Raji (cell line): ENCODE measurements around the gene BDKRB2.

ENCODE experiments used
- POLR2A ChIP-seq: IDR thresholded peaks from 2 replicates; pipeline ENCODE4 v1.6.1; 2011; ENCODE audit warnings: low read depth, low read length, control low read depth; ENCODE audit not compliant: insufficient read depth

Gene BDKRB2

GRCh38 chr14:96221841-96222240 is 17.2 kb downstream of the BDKRB2 start:
- no peak for TF ChIP-seq POLR2A

GRCh38 chr14:96224480-96225096 is 19.9 kb downstream of the BDKRB2 start:
- no peak for TF ChIP-seq POLR2A

- TF ChIP-seq POLR2A, result no peak
Observed at GRCh38 chr14:96225213-96225612, 20.6 kb downstream of the BDKRB2 start.

GRCh38 chr14:96225745-96226151 is 21.1 kb downstream of the BDKRB2 start:
- TF ChIP-seq POLR2A, result no peak

- TF ChIP-seq POLR2A, result no peak
Observed at GRCh38 chr14:96227428-96227827, 22.8 kb downstream of the BDKRB2 start.

GRCh38 chr14:96229315-96229714 is 24.7 kb downstream of the BDKRB2 start:
- TF ChIP-seq POLR2A, result no peak

GRCh38 chr14:96231056-96231455 is 26.4 kb downstream of the BDKRB2 start:
- no peak for TF ChIP-seq POLR2A

GRCh38 chr14:96231526-96232130 is 27.0 kb downstream of the BDKRB2 start:
- no peak for TF ChIP-seq POLR2A

- TF ChIP-seq POLR2A, result no peak
Observed at GRCh38 chr14:96232506-96232905, 27.9 kb downstream of the BDKRB2 start.

GRCh38 chr14:96233661-96234060 is 29.0 kb downstream of the BDKRB2 start:
- TF ChIP-seq POLR2A, result no peak

- no peak for TF ChIP-seq POLR2A
Observed at GRCh38 chr14:96235426-96235825, 30.8 kb downstream of the BDKRB2 start.

- TF ChIP-seq POLR2A, result no peak
Observed at GRCh38 chr14:96237641-96238040, 33.0 kb downstream of the BDKRB2 start.

GRCh38 chr14:96238676-96239265 is 34.1 kb downstream of the BDKRB2 start:
- no peak for TF ChIP-seq POLR2A

- no peak for TF ChIP-seq POLR2A
Observed at GRCh38 chr14:96239711-96240141, 35.1 kb downstream of the BDKRB2 start.

GRCh38 chr14:96240641-96241040 is 36.0 kb downstream of the BDKRB2 start:
- no peak for TF ChIP-seq POLR2A

- no peak for TF ChIP-seq POLR2A
Observed at GRCh38 chr14:96242126-96242525, 37.5 kb downstream of the BDKRB2 start.
